MM.1S (cell line): ENCODE results near the gene PBX3.

Experiments used
- DNase-seq: peaks from one replicate; pipeline ENCODE4 v3.0.0-alpha.2; 2015
- H2AFZ ChIP-seq: fragments of 300-600 bp; sonication (generic); 2 replicates; pipeline ENCODE4 v1.6.0; 2016; ENCODE audit warnings: antibody characterized with exemption, low read length
- H3F3A ChIP-seq: fragments of 300-600 bp; sonication (generic); 2 replicates; pipeline ENCODE4 v1.6.1; 2016; ENCODE audit warnings: mild to moderate bottlenecking, antibody characterized with exemption, low read length, moderate library complexity, mixed read lengths; ENCODE audit not compliant: insufficient read depth
- H3K27ac ChIP-seq: fragments of 300-600 bp; sonication (generic); 2 replicates; pipeline ENCODE4 v1.5.1; 2016; ENCODE audit warnings: mild to moderate bottlenecking, low read length
- H3K27me3 ChIP-seq: fragments of 300-600 bp; sonication (generic); replicated peaks from 2 replicates; pipeline ENCODE4 v1.6.0; 2016; ENCODE audit warnings: low read length; ENCODE audit not compliant: insufficient read depth
- H3K36me3 ChIP-seq: fragments of 300-600 bp; sonication (generic); replicated peaks from 2 replicates; pipeline ENCODE4 v1.6.1; 2016; ENCODE audit warnings: mild to moderate bottlenecking, low read length, mixed read lengths; ENCODE audit not compliant: insufficient read depth
- H3K4me1 ChIP-seq: fragments of 300-600 bp; sonication (generic); 2 replicates; pipeline ENCODE4 v1.6.1; 2016; ENCODE audit warnings: low read length, mixed read lengths
- H3K4me2 ChIP-seq: fragments of 300-600 bp; sonication (generic); 2 replicates; pipeline ENCODE4 v1.6.0; 2016; ENCODE audit warnings: low read depth, low read length
- H3K4me3 ChIP-seq: fragments of 300-600 bp; sonication (generic); 2 replicates; pipeline ENCODE4 v1.5.1; 2016; ENCODE audit warnings: low read length, mixed read lengths
- H3K79me2 ChIP-seq: fragments of 300-600 bp; sonication (generic); 2 replicates; pipeline ENCODE4 v1.6.1; 2016; ENCODE audit warnings: mixed run types, low read length, mixed read lengths
- H3K9ac ChIP-seq: fragments of 300-600 bp; sonication (generic); 2 replicates; pipeline ENCODE4 v1.6.1; 2016; ENCODE audit warnings: low read length, mixed read lengths
- H3K9me2 ChIP-seq: fragments of 300-600 bp; sonication (generic); replicated peaks from 2 replicates; pipeline ENCODE4 v1.6.1; 2016; ENCODE audit warnings: mild to moderate bottlenecking, low read length, mixed read lengths; ENCODE audit not compliant: insufficient read depth
- H3K9me3 ChIP-seq: fragments of 300-600 bp; sonication (generic); replicated peaks from 2 replicates; pipeline ENCODE4 v1.6.1; 2016; ENCODE audit warnings: mild to moderate bottlenecking, low read length, mixed read lengths; ENCODE audit not compliant: insufficient read depth
- H4K20me1 ChIP-seq: fragments of 300-600 bp; sonication (generic); 2 replicates; pipeline ENCODE4 v1.6.1; 2016; ENCODE audit warnings: mild to moderate bottlenecking, low read length, moderate library complexity, mixed read lengths; ENCODE audit not compliant: insufficient read depth
- CTCF ChIP-seq: fragments of 300-600 bp; sonication (generic); IDR thresholded peaks from 2 replicates; pipeline ENCODE4 v1.5.1; 2016; ENCODE audit warnings: antibody characterized with exemption, low read length, mixed read lengths
- EZH2 ChIP-seq: fragments of 300-600 bp; sonication (generic); optimal IDR thresholded peaks from 2 replicates; pipeline ENCODE3; 2017; ENCODE audit warnings: low read depth, mild to moderate bottlenecking, antibody characterized with exemption, low read length, mixed read lengths
- EZH2phosphoT487 ChIP-seq: fragments of 300-600 bp; sonication (generic); IDR thresholded peaks from 2 replicates; pipeline ENCODE4 v1.6.1; 2018; ENCODE audit warnings: antibody characterized with exemption, low read length

PBX3 gene

GRCh38 chr9:125931211-125931610 lies 184.0 kb downstream of the PBX3 start:
- Histone ChIP-seq H3K4me2 (no peak overlapping the region), H3K9me3 (no peaks in the 10 kb centered on the region), H3K4me3 (no peak overlapping the region), H3K9me2 (no peaks in the 10 kb centered on the region), H3K4me1 (no peaks in the 10 kb centered on the region), H3K36me3 (no peaks in the 10 kb centered on the region; the same call in 1 of the 2 replicates), H3K79me2 (no peaks in the 10 kb centered on the region), H4K20me1 (no peaks in the 10 kb centered on the region), H3K27me3 (no peaks in the 10 kb centered on the region), H2AFZ (no peak overlapping the region), H3F3A (no peaks in the 10 kb centered on the region), H3K27ac (no peak overlapping the region), H3K9ac (no peak overlapping the region)
- DNase-seq: no peak
- TF ChIP-seq CTCF (no peak), EZH2 (no peak), EZH2phosphoT487 (no peak)

GRCh38 chr9:125932012-125932411 lies 184.8 kb downstream of the PBX3 start:
- H3K9me2 ChIP-seq: no peaks in the 10 kb centered on the region
- H3K4me1 ChIP-seq: no peaks in the 10 kb centered on the region
- H3K27ac ChIP-seq: no peak overlapping the region
- H3K4me3 ChIP-seq: no peak overlapping the region
- H3K9ac ChIP-seq: no peak overlapping the region
- no peak for TF ChIP-seq EZH2phosphoT487
- TF ChIP-seq EZH2: no peak
- no peak for TF ChIP-seq CTCF
- no peaks in the 10 kb centered on the region for H3K79me2 ChIP-seq
- H3K9me3 ChIP-seq: no peaks in the 10 kb centered on the region
- H2AFZ ChIP-seq: no peak overlapping the region
- no peaks in the 10 kb centered on the region; the same call in 1 of the 2 replicates for H3K36me3 ChIP-seq
- H3K27me3 ChIP-seq: no peaks in the 10 kb centered on the region
- no peak overlapping the region for H3K4me2 ChIP-seq
- no peaks in the 10 kb centered on the region for H3F3A ChIP-seq
- H4K20me1 ChIP-seq: no peaks in the 10 kb centered on the region
- DNase-seq: no peak

DNA sequence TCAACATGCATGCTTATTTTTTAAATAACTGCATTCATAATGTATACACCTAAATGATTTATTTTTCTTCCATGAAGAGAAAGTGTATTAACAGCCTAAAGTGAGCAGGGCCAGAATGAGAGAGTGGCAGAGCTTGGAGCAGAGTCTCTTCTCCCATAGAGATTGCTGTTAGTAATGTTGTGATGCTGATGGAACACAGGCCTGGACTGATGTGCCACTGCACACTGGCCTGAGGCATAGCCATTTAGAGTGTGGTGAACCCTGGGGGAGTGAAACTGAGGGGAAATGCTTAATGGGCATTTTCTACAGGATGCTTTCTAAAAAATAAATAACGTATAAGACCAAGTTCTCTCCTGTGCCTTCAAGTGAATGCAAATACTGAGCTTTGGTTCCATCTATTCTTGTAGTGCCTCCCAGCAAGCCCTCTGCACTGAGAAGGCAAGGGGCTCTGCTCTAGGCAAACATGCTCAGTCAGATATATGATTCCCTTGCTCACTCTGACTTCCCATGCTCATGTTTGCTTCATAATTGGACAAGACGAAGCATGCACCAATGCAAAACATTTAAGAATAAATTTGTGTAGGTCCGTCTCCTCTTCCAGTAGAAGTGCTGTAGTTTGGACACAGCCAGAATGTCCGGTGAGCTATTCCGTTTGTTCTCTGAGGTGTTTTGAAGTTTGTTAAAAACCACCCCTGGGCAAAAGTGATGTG lies 185.7 kb downstream of the PBX3 start:
- H3K36me3 ChIP-seq: no peaks in the 10 kb centered on the region
- no peak for TF ChIP-seq EZH2
- no peak for TF ChIP-seq EZH2phosphoT487
- TF ChIP-seq CTCF: no peak
- DNase-seq: peak; percentile 12

More for the DNA sequence above, 185.7 kb downstream of the PBX3 start:
- no peaks in the 10 kb centered on the region for H3F3A ChIP-seq
- H3K4me3 ChIP-seq: no peak overlapping the region
- no peaks in the 10 kb centered on the region for H3K27me3 ChIP-seq
- no peaks in the 10 kb centered on the region for H4K20me1 ChIP-seq
- no peak overlapping the region for H3K4me2 ChIP-seq
- H3K9ac ChIP-seq: no peak overlapping the region
- H3K9me3 ChIP-seq: no peaks in the 10 kb centered on the region
- H3K4me1 ChIP-seq: no peaks in the 10 kb centered on the region
- no peaks in the 10 kb centered on the region for H3K9me2 ChIP-seq
- no peaks in the 10 kb centered on the region for H3K79me2 ChIP-seq
- H2AFZ ChIP-seq: no peak overlapping the region
- H3K27ac ChIP-seq: no peak overlapping the region
